HG02870 (cell line): ENCODE results near the gene EFL1.
A peak's percentile ranks its signal among the peaks of the same experiment; 100 is the strongest.
"Not testable (repeated sequence)": the region's sequence is repeated elsewhere in the genome, so short reads cannot be mapped to it uniquely, and the experiment has no call there.

Experiments used
- ATAC-seq: cut with Tn5 transposase; IDR thresholded peaks from one replicate; pipeline ENCODE4 v1.9.1; 2021; ENCODE audit warnings: mild to moderate bottlenecking, moderate library complexity; ENCODE audit not compliant: unreplicated experiment

The EFL1 gene

DNA sequence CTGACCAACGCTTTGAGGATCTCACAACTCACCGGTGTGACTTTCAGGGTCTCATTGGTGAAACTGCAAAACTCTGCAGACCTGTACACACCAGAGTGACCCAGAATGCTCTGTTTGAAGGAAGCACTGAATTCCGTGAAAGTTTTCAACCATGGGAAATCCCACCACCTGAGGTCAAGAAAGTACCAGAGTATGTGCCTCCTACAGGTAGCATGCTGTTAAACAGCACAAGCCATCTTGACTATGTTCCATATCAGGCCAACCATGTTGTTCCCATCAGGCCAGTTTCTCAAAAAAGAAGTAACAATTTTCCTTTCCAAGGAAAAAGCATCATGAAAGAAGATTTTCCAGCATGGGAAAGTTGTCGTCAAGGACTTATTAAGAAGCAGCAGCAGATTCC, 19.9 kb upstream of the EFL1 start:
- not testable (repeated sequence) for ATAC-seq

DNA sequence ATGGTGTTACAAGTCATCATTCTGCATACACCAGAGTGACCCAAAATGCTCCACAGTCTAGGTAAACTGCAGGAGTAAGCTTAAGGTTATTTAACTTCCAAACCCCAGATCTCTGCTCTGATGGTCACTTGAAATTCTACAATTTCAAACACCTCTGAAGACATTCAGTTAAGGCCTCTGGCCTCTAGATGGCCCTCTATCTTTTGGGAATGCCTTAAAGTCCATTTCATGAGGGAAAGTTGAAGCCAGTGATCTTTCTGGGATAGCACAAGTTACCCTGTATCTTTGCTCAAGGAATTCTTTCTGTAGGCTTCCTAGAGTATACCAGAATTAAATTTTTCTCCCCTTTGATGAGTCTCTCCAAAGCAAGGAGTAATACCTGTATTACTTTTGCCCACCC, 18.7 kb upstream of the EFL1 start:
- ATAC-seq: not testable (repeated sequence)

DNA sequence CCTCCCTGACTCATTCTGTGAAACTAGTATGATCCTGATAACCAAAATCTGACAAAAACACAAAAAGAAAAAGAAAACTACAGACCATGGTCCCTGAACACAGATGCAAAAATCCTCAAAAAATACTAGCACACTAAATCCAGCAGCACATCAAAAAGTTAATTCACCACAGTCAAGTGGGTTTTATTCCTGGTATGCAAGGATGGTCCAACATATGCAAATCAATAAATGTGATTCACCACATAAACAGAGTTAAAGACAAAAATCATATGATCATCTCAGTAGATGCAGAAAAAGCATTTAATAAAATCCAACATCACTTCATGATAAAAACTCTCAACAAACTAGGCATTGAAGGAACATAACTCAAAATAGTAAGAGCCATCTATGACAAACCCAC, 12.9 kb upstream of the EFL1 start:
- no peak for ATAC-seq

DNA sequence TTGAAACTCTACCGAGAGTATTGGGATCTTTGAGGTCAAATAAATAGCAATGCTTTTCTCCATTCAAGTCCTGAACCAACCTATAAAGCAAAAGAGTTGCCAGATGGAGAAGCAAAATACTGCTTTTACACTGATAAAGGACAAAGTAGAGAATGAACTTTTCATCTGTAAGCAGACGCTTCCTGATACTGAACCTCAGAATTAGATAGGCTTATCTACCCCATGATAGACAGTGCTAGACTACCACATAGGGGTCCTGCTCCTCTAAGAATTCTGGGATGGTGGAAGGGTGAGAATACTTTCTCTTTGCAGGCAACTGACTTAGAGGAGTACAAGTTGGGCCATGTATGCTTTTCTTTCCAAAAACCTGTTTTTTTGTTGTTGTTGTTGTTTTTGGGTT, 9.6 kb upstream of the EFL1 start:
- no peak for ATAC-seq

DNA sequence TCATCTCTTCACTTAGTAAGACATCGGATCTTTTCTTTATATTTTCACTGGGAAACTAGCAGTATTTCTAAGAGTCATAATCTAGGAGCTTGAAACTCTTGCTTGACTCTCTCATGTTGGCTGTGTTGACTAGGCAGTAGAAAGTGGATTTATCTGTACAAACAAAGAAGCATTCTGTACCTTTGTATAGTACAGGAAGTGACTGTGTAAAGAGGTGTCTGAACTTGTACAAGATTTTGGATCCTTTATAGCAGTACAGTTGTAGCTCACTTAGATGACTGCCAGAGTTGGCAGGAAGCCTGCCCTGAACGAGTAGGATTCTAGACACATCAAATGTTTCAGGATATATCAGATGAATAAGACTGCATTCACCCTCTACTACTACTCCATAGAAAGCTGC, 5.9 kb upstream of the EFL1 start:
- ATAC-seq: not testable (repeated sequence)

DNA sequence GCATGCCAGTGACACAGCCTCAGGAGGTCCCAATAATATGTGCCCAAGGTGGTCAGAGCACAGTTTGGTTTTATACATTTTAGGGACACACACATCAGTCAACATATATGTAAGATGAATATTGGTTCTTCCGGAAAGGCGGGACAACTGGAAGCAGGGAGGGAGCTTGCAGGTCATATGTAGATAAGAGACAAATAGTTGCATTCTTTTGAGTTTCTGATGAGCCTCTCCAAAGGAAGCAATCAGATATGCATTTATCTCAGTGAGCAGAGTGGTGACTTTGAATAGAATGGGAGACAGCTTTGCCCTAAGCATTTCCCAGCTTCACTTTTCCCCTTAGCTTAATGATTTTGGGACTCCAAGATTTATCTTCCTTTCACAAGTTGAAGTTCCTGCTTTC, 4.6 kb upstream of the EFL1 start:
- not testable (repeated sequence) for ATAC-seq

DNA sequence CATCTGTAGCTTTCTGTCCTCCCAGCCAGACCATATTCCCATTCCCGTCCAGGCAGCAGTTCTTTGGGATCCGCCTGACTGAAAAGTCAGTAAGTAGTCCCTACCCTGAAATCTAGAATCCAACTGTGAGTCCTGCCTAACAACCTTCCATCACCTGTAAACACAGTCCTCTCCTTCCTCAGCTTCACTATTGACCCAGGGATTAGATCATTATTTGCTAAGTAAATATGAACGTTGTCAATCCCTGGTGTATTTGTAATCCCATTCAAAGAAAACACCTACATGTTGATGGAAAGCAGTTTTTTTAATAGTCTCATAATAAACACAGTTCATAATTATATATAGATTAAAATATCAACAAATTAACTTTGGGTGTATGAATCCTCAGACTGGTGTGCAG, 816 bp upstream of the EFL1 start:
- no peak for ATAC-seq

DNA sequence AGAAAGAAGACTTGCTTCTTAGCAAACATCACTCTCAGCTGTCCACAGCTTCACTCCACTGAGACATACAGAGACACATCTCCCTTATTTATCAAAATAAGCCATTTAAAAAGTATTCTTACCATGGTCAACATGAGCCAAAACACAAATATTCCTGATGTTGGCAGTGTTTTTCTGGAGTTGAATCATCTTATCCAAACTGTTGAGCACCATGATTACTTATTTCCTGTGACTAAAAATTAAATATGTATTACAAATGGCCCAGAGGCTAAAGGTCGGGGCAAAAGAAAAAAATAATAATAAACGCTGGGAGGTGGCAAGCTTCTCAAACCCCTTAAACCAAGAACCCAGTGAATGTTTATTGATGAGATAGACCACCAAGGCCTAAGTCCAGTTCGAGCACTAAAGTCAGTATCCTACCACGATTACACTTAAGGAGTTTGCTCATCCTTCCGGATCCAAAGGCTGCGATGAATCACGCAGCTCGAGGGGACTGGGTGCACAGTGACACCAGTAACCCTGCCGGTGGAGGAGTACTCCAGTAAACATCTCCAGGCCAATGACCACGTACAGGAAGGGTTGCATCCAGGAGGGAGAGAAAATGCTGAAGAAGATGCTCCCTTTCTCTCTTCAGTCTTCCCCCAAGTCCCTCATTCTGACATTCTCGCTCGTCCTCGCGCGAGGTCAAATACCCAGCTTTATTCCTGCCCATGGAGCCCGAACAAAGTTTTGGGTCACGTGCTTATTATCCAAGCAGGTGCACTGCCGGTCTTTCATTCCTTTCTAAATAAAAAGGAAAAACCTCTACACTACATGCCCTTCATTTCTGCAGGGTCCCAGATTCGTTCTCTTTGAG, 740 bp downstream of the EFL1 start:
- ATAC-seq: peak; percentile 19

DNA sequence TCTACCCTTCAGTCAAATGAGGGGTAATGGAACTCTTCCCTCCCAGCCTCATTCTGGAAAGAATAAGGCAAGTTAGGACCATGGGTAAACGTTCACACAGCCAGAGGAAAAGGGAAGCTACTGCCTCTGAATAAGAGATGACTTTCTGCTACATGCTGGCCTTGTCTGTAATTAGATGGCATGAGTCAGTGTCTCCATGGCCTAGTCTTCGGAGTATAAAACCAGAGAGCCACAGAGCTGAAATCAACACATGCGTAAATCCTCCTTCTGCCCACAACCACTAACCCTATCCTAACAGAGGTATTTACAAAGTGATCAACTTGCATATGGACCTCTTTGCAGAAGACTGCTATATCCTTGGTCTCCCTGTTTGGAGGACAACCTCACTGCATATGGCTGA, 14.3 kb downstream of the EFL1 start:
- ATAC-seq: not testable (repeated sequence)

DNA sequence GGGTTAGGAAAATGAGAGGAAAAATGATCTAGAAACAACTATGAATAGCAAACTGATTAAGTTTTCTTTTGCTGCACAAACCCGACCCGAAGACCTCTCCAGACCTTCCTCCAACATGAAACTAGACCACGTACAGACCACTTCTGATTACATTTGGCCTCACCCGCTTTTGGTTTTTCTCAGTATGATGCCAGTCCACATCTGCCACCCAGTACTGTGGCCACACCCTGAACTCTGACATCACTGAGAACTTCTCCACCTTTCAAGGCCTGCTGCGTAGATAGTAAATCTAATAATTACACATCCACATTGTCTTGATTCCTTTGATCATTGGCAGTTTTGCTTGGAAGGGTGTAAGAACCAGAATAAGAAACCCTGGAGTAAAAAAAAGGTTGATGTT, 16.6 kb downstream of the EFL1 start:
- ATAC-seq: not testable (repeated sequence)

DNA sequence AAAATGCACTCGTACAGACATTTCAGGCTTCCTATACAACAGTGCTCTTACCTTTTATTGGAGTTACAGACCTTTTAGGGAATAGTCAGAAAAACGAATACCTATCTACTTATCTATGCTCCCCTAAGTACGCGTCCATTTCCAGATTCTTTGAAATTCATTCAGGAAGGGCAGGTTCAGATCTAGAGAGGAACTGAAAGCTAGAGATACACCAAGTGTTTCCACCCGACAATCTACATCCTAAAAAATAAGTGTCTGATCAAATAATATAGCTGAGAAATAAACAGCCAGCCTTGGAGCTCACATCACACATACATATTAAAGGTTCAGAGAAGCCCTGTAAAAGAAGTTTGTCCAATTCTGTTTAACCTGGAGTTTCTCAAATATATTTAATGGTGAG, 18.9 kb downstream of the EFL1 start:
- not testable (repeated sequence) for ATAC-seq

DNA sequence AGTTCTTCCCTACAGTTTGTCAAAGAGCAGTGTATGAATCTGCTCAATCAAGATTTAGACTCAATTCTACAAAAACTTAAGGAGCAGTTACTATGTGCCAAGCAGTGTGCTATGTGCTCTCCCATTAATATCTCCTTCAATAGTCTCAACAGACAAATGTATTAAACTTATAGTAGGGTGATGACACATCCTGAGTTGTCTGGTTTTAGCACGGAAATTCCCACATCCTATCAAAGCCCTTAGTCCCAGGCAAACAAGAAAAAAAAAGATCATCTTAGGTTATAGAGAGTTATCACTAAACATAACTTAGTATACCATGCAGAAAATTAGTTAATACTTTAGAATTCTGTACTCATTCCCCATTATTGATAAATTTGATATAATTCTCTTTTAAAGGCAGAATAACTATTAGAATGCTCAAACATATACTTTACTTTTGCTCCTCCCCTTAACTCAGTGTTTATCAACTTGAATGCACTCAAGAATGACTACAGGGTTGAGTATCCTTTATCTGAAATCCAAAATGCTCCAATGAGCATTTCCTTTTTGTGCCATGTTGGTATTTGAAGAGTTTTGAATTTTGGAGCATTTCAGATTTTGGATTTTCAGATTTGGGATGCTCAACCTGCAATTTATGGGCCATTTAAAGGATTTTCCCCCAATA, 20.6 kb downstream of the EFL1 start:
- not testable (repeated sequence) for ATAC-seq

DNA sequence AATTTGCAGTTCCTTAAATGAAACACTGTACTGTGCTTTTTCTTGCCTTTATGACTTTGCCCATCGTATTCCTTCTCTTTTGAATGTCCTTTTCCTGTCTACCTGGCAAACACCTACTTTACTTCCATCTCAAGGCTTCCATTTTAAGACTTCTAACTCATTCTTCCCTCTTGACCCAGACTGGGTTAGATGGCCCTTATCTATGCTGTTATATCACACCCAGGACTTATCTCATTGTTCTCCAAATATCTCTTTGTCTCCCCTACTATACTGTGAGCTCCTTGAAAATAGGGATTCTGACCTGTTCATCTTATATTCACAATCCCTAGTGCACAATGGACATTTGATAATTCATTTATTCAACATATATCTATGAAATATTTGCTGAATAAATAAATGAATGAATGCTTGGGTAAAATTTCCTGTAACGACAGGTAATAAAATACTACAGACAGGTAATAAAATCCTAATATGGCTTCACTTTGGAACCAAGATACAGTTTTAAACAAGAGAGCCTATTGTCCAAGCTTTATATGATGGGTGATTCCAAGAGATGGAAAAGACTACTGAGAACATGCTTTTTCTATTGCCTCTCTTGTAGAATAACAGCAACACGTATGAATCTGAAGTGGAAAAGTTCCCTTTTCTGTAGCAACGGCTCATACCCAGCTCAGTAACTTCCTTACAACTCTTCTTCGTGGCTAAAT, 22.7 kb downstream of the EFL1 start:
- no peak for ATAC-seq

DNA sequence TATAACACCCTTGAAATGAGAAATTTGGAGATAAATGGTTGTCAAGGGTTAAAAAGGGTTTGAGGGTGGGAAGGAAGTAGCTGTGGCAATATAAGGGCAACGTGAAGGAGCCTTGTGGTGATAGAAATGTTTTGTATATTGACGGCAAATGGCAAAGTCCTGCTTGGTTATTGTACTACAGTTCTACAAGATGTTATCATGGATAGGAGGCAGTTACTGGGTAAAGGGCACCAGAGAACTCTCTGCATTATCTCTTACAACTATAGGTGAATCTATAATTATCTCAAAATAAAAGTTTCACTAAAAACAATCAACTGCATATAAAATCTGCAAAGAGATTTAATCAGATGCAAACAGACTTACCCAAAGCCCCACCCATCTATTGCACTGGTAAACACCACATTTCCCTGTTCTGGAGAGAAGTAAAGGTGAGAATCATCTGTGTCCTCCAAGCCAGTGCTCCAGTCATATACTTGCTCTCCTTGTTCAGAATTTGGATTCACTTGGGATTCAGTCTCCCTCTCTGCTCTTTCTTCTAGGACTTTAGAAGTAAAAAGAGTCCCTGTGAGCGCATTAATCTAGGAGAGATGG, 24.5 kb downstream of the EFL1 start:
- not testable (repeated sequence) for ATAC-seq

DNA sequence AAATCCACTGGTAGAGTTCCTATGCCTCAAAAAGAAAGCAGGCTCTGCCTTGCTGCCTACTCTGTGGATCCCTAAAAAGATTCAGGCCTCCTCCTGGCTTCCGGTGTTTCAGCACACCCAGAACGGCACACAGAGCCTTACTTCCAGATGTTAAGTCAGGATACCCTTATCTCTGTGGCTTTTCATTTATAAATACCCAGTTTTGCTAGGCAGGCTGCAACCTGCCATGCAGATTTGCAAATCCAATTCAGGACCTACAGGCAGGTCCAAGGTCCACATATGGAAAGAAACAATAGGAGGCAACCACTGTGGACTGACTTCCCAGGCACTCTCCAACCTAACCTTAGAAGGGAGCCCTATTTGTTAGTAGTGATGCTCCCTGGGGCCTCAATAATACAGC, 30.7 kb downstream of the EFL1 start:
- no peak for ATAC-seq

DNA sequence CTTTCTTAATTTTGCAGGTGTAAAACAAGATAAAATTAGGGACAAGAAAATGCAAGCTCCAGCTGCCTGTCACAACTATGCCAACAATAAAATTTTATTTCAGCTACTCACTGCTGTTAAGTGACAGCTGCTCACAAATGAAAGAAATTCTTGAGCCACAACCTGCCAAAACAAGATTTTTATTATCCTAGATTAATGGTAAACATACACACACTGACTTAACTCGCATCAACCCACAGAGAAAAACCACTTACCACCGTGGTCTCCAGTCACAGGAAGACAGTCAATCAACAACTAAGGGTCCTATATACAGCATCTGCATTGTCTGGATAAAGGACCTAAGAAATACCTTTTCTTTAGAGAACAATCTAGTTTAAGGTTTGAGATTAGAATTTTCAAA, 31.3 kb downstream of the EFL1 start:
- no peak for ATAC-seq

DNA sequence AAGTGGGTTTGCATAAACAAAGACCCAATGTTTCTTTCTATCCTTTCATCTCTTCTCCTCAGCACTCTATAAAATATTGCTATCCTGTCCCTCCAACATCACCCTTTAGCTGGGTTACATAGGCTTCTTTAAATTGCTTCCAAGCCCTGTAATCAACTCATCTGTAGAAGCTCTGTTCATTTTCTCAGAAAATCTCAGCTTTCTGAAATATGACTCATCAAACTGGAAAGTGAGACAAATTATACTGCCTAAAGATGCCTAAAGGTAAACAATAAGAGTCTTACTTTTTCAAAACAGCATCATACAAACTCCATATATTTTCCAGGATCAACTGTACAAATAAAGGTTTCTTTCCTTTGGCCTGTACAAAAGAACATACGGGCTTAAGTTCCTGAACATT, 33.8 kb downstream of the EFL1 start:
- no peak for ATAC-seq

DNA sequence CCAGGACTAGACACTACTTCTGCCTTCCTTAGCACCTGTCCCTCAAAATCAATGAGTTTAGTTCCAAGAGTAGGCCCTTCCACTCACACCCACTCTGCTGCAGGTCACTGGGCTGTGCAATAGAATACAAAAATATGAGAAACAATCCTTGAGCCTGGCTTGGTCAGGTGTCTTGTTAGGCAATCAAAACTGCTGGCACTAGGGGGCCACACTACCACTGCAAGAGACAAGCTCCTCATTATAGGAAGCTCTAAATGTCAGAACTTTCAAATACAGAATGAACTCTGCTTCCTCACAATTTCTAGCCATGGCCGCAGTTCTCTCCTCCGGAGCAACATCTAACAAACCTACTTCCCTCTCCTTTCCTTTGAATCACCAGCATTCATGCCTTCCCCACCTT, 41.0 kb downstream of the EFL1 start:
- not testable (repeated sequence) for ATAC-seq

DNA sequence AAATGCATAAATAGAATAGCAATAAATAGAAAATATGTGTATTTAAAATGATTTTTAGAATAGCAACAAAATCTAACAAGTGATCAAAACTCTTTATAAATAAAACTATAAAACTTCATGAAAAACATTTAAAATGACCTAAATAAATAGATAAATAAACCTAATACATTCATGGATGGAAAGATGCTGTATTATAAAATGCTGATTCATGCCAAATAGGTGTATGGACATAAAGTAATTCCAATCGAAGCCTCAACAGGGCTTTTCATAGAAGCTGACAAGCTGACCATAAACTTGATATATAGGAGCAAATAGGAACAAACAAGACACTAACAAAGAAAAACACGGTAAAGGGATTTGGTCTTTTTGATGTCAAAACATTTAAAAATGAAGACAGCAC, 46.4 kb downstream of the EFL1 start:
- ATAC-seq: not testable (repeated sequence)

DNA sequence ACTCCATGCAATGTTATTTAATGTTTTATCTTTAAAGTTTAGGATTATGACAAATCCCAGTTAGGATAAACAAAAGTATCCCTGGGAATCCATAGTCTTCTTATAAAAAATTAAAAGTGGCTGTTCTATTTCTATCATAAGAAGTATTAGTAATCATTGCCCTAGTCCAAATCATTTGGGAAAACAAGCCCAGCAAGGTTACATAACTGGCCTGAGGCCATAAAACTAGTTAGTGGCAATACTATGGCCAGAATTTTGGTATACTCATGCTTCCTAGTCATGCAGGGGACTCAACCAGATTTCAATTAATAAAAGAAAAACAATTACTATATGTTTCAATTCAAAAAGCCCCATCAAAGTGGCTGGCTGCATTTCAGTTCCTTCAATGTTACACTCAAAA, 50.3 kb downstream of the EFL1 start:
- ATAC-seq: not testable (repeated sequence)

DNA sequence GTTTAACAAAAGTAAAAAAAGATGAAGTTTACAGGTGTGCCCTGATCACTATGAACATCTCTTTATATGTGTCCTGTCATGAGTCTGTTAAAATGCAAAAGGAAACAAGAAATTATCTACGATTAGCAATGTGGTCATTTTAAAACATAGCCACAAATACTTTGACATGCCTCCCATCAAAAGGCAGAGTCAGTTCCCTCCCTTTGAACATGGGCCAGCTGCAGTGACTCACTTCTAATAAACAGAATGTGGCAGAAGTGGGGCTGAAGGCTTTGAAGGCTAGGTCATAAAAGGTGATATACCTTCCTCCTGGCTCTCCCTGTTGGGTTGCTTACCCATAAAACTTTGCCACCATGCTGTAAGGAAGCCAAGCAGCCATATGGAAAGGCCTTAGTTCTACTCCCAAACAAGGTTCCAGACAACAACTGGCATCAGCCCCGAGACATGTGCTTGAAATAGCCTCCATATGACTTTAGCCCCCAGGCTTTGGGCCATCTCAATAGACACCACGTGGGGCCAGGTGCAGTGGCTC, 52.4 kb downstream of the EFL1 start:
- ATAC-seq: not testable (repeated sequence)
